ENCODE measurements around the gene NRG3.

- TF ChIP-seq, protein P1, sequence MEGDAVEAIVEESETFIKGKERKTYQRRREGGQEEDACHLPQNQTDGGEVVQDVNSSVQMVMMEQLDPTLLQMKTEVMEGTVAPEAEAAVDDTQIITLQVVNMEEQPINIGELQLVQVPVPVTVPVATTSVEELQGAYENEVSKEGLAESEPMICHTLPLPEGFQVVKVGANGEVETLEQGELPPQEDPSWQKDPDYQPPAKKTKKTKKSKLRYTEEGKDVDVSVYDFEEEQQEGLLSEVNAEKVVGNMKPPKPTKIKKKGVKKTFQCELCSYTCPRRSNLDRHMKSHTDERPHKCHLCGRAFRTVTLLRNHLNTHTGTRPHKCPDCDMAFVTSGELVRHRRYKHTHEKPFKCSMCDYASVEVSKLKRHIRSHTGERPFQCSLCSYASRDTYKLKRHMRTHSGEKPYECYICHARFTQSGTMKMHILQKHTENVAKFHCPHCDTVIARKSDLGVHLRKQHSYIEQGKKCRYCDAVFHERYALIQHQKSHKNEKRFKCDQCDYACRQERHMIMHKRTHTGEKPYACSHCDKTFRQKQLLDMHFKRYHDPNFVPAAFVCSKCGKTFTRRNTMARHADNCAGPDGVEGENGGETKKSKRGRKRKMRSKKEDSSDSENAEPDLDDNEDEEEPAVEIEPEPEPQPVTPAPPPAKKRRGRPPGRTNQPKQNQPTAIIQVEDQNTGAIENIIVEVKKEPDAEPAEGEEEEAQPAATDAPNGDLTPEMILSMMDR (IDR thresholded peaks at IDR 0.05; ENCODE audit: low read length), result no peak
- no peak for TF ChIP-seq EZH2 (IDR thresholded peaks at IDR 0.05; ENCODE audit: borderline replicate concordance, low read length)
These were observed 975.2 kb downstream of the NRG3 start for GRCh38 chr10:82850191-82850590.
